Thyroid gland (tissue), 4 donors: ENCODE data around the gene NECAB3. TPM values are rescaled to one million over a fixed set of nuclear protein-coding genes. Genes with fewer than 3 reads are reported as not detected.

Experiments used
- DNase-seq, 2 donors: peaks; one replicate each; pipeline ENCODE4 v3.0.0-alpha.2; 2019
- H3K27ac ChIP-seq, 3 donors: fragments of 200-600 bp; sonication (generic); 1 replicate in 2 of 3; 2 replicates in 1 of 3; pipeline ENCODE4 v1.5.1; 2016 to 2019; ENCODE audit warnings: mild to moderate bottlenecking in 1 of 3, moderate library complexity in 1 of 3
- H3K27me3 ChIP-seq: fragments of 200-600 bp; sonication (generic); one replicate; pipeline ENCODE4 v1.5.1; 2019
- H3K36me3 ChIP-seq, 2 donors: fragments of 200-600 bp; sonication (generic); one replicate each; pipeline ENCODE4 v1.5.1; 2016 to 2019
- H3K4me1 ChIP-seq, 2 donors: fragments of 200-600 bp; sonication (generic); one replicate each; pipeline ENCODE4 v1.5.1; 2017 to 2019
- H3K4me3 ChIP-seq, 3 donors: fragments of 200-600 bp; sonication (generic); replicated peaks in 1 of 3; 1 replicate in 2 of 3; 2 replicates in 1 of 3; pipeline ENCODE4 v1.5.1; 2016; ENCODE audit warnings: mild to moderate bottlenecking in 1 of 3
- H3K9me3 ChIP-seq: fragments of 200-600 bp; sonication (generic); one replicate; pipeline ENCODE4 v1.5.1; 2017
- POLR2A ChIP-seq, 2 donors: fragments of 450-650 bp; IDR thresholded peaks; one replicate each; pipeline ENCODE4 v1.6.1; 2017; ENCODE audit warnings: antibody characterized with exemption in 2 of 2, mild to moderate bottlenecking in 2 of 2, moderate library complexity in 1 of 2
- WGBS, 2 donors: methylation state at CpG; one replicate each; pipeline ENCODE4 v1.1.5; 2017; 5-methylcytosine and 5-hydroxymethylcytosine counted together
- intact Hi-C: fragments of 100-400 bp; cut with DNase I; formaldehyde crosslinking; loops from one replicate; pipeline ENCODE4 v1.15.1; 2023
- total RNA-seq, 4 donors: library from RNA; depleted of rRNA; stranded (reverse); fragments of >200 nt; gene quantifications; one replicate each; pipeline ENCODE4 v1.2.3, GENCODE V29; 2016
- TF ChIP-seq, protein P1 (sequence below), 6 experiments: fragments of 200-600 bp in 3 of 6; fragments of 450-650 bp in 3 of 6; sonication (generic) in 3 of 6; IDR thresholded peaks; one replicate each; pipeline ENCODE4 v1.5.1; 2016 to 2019; ENCODE audit warnings: antibody characterized with exemption in 6 of 6, mild to moderate bottlenecking in 2 of 6, inconsistent platforms in 1 of 6, moderate library complexity in 1 of 6

NECAB3 gene
- total RNA-seq, 4 donors from 2014 or later: 65.2 to 99.8 (median 73.4) TPM

DNA sequence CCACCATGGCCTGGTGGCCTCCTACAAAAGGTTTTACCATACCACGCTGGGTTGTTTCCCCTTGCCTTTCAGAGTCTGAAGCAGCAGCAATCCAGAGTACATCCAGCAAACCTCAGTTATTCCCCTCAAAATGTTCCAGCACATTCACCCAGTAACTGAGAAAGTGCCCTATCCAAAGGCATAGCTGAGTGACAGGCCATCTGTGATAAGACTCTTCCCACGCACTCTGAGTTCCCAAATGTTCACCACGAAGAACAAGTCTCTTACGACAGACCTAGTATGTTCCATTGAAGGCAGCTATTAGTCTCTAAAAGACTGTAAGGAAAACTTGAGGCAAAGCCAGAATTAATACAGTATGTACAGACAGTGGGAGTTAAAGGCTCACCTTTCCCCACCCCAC is 43.7 kb downstream of the NECAB3 start:
- WGBS, 2 donors: 91 to 95% methylated on average over 4 of the region's 4 CpGs
- Histone ChIP-seq H3K27ac (no peak overlapping the region), H3K36me3 (peaks cover 12 to 23% of the 10 kb centered on the region in 2 donors), H3K4me1 (no peaks in the 10 kb centered on the region), H3K4me3 (no peak overlapping the region), H3K9me3 (no peaks in the 10 kb centered on the region), H3K27me3 (no peaks in the 10 kb centered on the region)
- TF ChIP-seq POLR2A (IDR thresholded peaks at IDR 0.05): no peak
- TF ChIP-seq, protein P1, sequence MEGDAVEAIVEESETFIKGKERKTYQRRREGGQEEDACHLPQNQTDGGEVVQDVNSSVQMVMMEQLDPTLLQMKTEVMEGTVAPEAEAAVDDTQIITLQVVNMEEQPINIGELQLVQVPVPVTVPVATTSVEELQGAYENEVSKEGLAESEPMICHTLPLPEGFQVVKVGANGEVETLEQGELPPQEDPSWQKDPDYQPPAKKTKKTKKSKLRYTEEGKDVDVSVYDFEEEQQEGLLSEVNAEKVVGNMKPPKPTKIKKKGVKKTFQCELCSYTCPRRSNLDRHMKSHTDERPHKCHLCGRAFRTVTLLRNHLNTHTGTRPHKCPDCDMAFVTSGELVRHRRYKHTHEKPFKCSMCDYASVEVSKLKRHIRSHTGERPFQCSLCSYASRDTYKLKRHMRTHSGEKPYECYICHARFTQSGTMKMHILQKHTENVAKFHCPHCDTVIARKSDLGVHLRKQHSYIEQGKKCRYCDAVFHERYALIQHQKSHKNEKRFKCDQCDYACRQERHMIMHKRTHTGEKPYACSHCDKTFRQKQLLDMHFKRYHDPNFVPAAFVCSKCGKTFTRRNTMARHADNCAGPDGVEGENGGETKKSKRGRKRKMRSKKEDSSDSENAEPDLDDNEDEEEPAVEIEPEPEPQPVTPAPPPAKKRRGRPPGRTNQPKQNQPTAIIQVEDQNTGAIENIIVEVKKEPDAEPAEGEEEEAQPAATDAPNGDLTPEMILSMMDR (IDR thresholded peaks at IDR 0.05): no peak
- DNase-seq: no peak
- intact Hi-C loops: no loop called here

DNA sequence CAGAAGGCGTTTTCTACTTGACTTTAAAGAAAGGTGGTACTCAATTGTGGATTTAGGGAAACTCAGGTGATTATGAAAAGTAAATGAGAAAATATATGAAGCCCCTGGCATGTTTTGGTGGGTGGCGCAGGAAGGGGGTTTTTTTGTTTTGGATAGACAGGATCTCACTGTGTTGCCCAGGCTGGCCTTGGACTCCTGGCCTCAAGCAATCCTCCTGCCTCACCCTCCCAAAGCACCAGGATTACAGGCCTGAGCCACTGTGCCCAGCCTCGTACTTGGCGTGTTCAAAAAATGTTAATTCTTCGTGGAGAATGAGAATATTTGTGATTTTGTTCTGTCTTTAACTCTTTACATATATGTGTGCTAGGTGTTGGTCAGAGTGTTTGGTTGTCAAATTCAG is 44.2 kb downstream of the NECAB3 start:
- Histone ChIP-seq H3K9me3 (no peaks in the 10 kb centered on the region), H3K4me1 (no peaks in the 10 kb centered on the region), H3K36me3 (peaks cover 18 to 23% of the 10 kb centered on the region in 2 donors), H3K4me3 (no peak overlapping the region), H3K27me3 (no peaks in the 10 kb centered on the region), H3K27ac (no peak overlapping the region)
- TF ChIP-seq, protein P1 (IDR thresholded peaks at IDR 0.05): no peak
- TF ChIP-seq POLR2A (IDR thresholded peaks at IDR 0.05): no peak
- intact Hi-C loops: no loop called here
- 89 to 90% methylated on average over 5 of the region's 5 CpGs for WGBS, 2 donors
- no peak for DNase-seq

DNA sequence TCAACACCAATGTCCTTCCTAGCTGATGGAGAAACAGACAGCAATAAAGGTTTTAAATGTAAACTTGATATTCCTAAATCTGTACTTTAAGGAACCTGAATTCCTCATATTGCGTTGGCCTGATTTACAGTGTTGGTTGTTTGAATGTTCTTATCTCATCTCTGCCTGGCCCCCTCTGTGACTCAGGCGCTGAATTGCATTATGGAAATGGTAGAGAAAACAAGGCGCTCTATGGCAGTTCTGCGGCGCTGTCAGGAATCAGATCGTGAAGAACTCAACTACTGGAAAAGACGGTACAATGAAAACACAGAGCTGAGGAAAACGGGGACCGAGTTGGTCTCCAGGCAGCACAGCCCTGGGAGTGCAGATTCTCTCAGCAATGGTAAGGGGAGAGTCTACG is 44.7 kb downstream of the NECAB3 start:
- TF ChIP-seq, protein P1 (IDR thresholded peaks at IDR 0.05): no peak
- TF ChIP-seq POLR2A (IDR thresholded peaks at IDR 0.05): no peak
- Histone ChIP-seq H3K36me3 (peaks cover 18 to 27% of the 10 kb centered on the region in 2 donors), H3K27me3 (no peaks in the 10 kb centered on the region), H3K4me1 (no peaks in the 10 kb centered on the region), H3K9me3 (no peaks in the 10 kb centered on the region), H3K4me3 (no peak overlapping the region), H3K27ac (no peak overlapping the region)
- 90 to 92% methylated on average over 10 of the region's 10 CpGs for WGBS, 2 donors
- intact Hi-C loops: no loop called here
- no peak for DNase-seq

DNA sequence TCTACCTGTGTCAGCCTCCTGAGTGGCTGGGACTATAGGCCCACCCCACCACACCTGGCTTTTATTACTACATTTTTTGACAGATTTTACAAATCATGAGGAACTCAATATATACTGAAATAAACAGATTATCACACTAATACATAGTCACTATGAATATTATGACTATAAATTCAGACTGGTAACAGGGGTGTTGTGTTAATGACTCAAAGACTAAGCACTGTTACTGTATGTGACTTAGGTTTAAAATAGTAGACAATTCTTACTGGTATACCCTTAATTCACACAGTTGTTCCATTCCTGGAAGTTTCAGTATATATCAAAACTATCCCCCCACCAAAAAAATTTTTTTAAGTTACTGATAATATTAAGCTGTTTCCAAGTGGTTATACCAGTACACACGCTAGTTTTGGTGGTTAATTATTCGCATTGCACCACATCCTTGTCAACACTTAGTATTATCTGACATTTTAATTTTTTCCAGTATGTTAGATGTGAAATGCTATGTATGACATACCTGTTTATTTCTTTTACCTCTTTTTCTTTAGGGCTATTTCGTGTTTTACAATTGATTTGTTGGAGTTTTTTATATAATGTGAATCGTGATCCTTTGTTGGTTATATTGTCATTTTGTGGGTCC is 46.5 kb downstream of the NECAB3 start:
- 98 to 99% methylated on average over 4 of the region's 4 CpGs for WGBS, 2 donors
- Histone ChIP-seq H3K9me3 (no peaks in the 10 kb centered on the region), H3K4me1 (no peaks in the 10 kb centered on the region), H3K4me3 (no peak overlapping the region), H3K36me3 (peaks cover 18 to 30% of the 10 kb centered on the region in 2 donors), H3K27ac (no peak overlapping the region), H3K27me3 (no peaks in the 10 kb centered on the region)
- DNase-seq: no peak
- intact Hi-C loops: no loop called here
- no peak for TF ChIP-seq POLR2A (IDR thresholded peaks at IDR 0.05)
- TF ChIP-seq, protein P1 (IDR thresholded peaks at IDR 0.05): no peak

DNA sequence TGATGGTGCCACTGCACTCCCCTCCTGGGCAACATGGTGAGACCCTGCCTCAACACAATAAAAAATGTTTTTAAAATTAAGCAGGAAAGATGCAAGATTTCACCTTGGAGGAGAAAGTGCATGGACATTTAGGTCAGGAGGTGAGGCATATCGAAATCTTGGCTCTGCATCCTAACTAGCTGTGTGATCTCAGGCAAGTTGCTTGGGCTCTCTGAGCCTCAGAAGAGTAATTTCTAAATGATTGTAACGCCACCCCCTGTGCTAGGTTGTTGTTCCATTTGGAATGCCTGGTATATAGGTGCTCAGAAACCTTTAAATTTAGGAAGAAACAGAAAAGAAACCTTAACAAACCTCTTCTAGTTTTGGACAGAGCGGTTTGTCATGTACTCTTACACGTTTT is 48.0 kb downstream of the NECAB3 start:
- TF ChIP-seq, protein P1 (IDR thresholded peaks at IDR 0.05): no peak
- TF ChIP-seq POLR2A (IDR thresholded peaks at IDR 0.05): no peak
- DNase-seq: no peak
- intact Hi-C loops: no loop called here
- Histone ChIP-seq H3K27me3 (no peaks in the 10 kb centered on the region), H3K9me3 (no peaks in the 10 kb centered on the region), H3K27ac (no peak overlapping the region), H3K4me3 (no peak overlapping the region), H3K36me3 (peaks cover 18 to 30% of the 10 kb centered on the region in 2 donors), H3K4me1 (no peaks in the 10 kb centered on the region)
- 96 to 99% methylated on average over 4 of the region's 4 CpGs for WGBS, 2 donors
